Upper lobe of left lung (tissue), 4 donors: ENCODE measurements around the gene NKD2.

Experiments
- EP300 ChIP-seq, 4 donors: sonication (generic); formaldehyde crosslinking; IDR thresholded peaks; one replicate each; pipeline ENCODE4 v1.5.1; 2017; ENCODE audit warnings: antibody characterized with exemption in 4 of 4, control low read depth in 2 of 4
- POLR2A ChIP-seq, 4 donors: fragments of 450-650 bp; IDR thresholded peaks; one replicate each; pipeline ENCODE4 v1.5.1; 2016 to 2017; ENCODE audit warnings: antibody characterized with exemption in 4 of 4, mild to moderate bottlenecking in 2 of 4
- TF ChIP-seq, protein P1 (sequence below), 6 experiments: fragments of 450-650 bp in 4 of 6; fragments of 200-600 bp in 2 of 6; sonication (generic) in 2 of 6; IDR thresholded peaks; one replicate each; pipeline ENCODE4 v1.5.1; 2016 to 2019; ENCODE audit warnings: antibody characterized with exemption in 6 of 6

GRCh38 chr5:1086137-1086536 is 77.5 kb downstream of the NKD2 start:
- TF ChIP-seq EP300 (IDR thresholded peaks at IDR 0.05) (no peak), POLR2A (IDR thresholded peaks at IDR 0.05) (no peak)
- TF ChIP-seq, protein P1, sequence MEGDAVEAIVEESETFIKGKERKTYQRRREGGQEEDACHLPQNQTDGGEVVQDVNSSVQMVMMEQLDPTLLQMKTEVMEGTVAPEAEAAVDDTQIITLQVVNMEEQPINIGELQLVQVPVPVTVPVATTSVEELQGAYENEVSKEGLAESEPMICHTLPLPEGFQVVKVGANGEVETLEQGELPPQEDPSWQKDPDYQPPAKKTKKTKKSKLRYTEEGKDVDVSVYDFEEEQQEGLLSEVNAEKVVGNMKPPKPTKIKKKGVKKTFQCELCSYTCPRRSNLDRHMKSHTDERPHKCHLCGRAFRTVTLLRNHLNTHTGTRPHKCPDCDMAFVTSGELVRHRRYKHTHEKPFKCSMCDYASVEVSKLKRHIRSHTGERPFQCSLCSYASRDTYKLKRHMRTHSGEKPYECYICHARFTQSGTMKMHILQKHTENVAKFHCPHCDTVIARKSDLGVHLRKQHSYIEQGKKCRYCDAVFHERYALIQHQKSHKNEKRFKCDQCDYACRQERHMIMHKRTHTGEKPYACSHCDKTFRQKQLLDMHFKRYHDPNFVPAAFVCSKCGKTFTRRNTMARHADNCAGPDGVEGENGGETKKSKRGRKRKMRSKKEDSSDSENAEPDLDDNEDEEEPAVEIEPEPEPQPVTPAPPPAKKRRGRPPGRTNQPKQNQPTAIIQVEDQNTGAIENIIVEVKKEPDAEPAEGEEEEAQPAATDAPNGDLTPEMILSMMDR (IDR thresholded peaks at IDR 0.05) = no peak
